HepG2 (cell line): ENCODE data around the gene SLC2A6. TPM values are rescaled to one million over a fixed set of nuclear protein-coding genes. Genes with fewer than 3 reads are reported as not detected.

Experiments
- GABPA ChIP-seq, 2 experiments: IDR thresholded peaks; 2 replicates each; pipeline ENCODE4 v1.6.1; 2011 to 2016; ENCODE audit warnings: low read depth in 2 of 2, low read length in 1 of 2, missing biosample characterization in 1 of 2, missing genetic modification characterization in 1 of 2
- HCFC1 ChIP-seq: fragments of 150-350 bp; IDR thresholded peaks from 2 replicates; pipeline ENCODE4 v1.6.1; 2014; ENCODE audit warnings: low read depth, low read length
- MBD4 ChIP-seq: IDR thresholded peaks from 2 replicates; pipeline ENCODE4 v1.6.1; 2012; ENCODE audit warnings: low read length, inconsistent platforms, borderline replicate concordance
- NONO ChIP-seq, 2 experiments: fragments of 450-650 bp in 1 of 2; sonication (generic) in 1 of 2; formaldehyde crosslinking in 1 of 2; IDR thresholded peaks in 1 of 2; conservative IDR thresholded peaks in 1 of 2; 2 replicates each; pipeline versions ENCODE4 v1.6.1 to v1.8.0; 2017 to 2022; ENCODE audit warnings: mild to moderate bottlenecking in 1 of 2, missing genetic modification reagents in 1 of 2, moderate library complexity in 1 of 2
- PLRG1 ChIP-seq: fragments of 450-650 bp; conservative IDR thresholded peaks from 2 replicates; pipeline ENCODE4 v1.6.1; 2016
- THAP9 ChIP-seq: sonication (generic); formaldehyde crosslinking; IDR thresholded peaks from 2 replicates; pipeline ENCODE4; 2020; ENCODE audit warnings: missing genetic modification reagents, mild to moderate bottlenecking, borderline replicate concordance
- TSC22D2 ChIP-seq: sonication (generic); formaldehyde crosslinking; IDR thresholded peaks from 2 replicates; pipeline ENCODE4 v1.5.1; 2020; ENCODE audit warnings: missing genetic modification reagents, mild to moderate bottlenecking, borderline replicate concordance
- ZBTB1 ChIP-seq: sonication (generic); formaldehyde crosslinking; IDR thresholded peaks from 2 replicates; pipeline ENCODE4 v1.4.0; 2020; ENCODE audit warnings: missing genetic modification reagents, borderline replicate concordance
- ZBTB25 ChIP-seq: IDR thresholded peaks from 2 replicates; pipeline ENCODE4 v1.6.1; 2018; ENCODE audit warnings: missing genetic modification reagents
- ZFY ChIP-seq: sonication (generic); formaldehyde crosslinking; IDR thresholded peaks from 2 replicates; pipeline ENCODE4 v1.4.0; 2020; ENCODE audit warnings: missing genetic modification reagents
- ZNF101 ChIP-seq: sonication (generic); formaldehyde crosslinking; IDR thresholded peaks from 2 replicates; pipeline ENCODE4 v1.4.0; 2020; ENCODE audit warnings: mild to moderate bottlenecking, low read depth, missing genetic modification reagents, borderline replicate concordance
- ZNF205 ChIP-seq: IDR thresholded peaks from 2 replicates; pipeline ENCODE4 v1.6.1; 2018; ENCODE audit warnings: missing biosample characterization, missing genetic modification reagents
- ZNF383 ChIP-seq: sonication (generic); formaldehyde crosslinking; IDR thresholded peaks from 2 replicates; pipeline ENCODE4 v1.4.0; 2020; ENCODE audit warnings: missing genetic modification reagents, mild to moderate bottlenecking, borderline replicate concordance
- ZNF775 ChIP-seq: sonication (generic); formaldehyde crosslinking; IDR thresholded peaks from 2 replicates; pipeline ENCODE4 v1.4.0; 2020; ENCODE audit warnings: missing genetic modification reagents, mild to moderate bottlenecking, moderate library complexity, borderline replicate concordance
- ZNF839 ChIP-seq: sonication (generic); formaldehyde crosslinking; IDR thresholded peaks from 2 replicates; pipeline ENCODE4 v1.4.0; 2020; ENCODE audit warnings: missing genetic modification reagents, mild to moderate bottlenecking, borderline replicate concordance
- polyA plus RNA-seq, 8 experiments: library from polyadenylated mRNA; depleted of rRNA in 3 of 8; stranded (reverse) in 7 of 8; unstranded in 1 of 8; fragments of >200 nt; fragmentation: Illumina TruSeq in 4 of 8; extraction: Trizol in 4 of 8; gene quantifications; 2 replicates each; pipeline versions ENCODE4 v1.2.1 to v1.2.3, GENCODE V29; 2011 to 2016; ENCODE audit warnings: low read depth in 4 of 8, missing spikeins in 1 of 8, mixed read lengths in 1 of 8; ENCODE audit not compliant: insufficient read depth in 1 of 8
- total RNA-seq, 5 experiments: library from RNA; depleted of rRNA; stranded (reverse); fragments of >200 nt; fragmentation: Illumina TruSeq; extraction: Trizol; gene quantifications; 2 replicates each; pipeline ENCODE4 v1.2.3, GENCODE V29; 2016; ENCODE audit warnings: low read depth in 1 of 5
- TF ChIP-seq, protein P1 (sequence below): sonication (generic); formaldehyde crosslinking; IDR thresholded peaks from 2 replicates; pipeline ENCODE4 v1.4.0; 2020; ENCODE audit warnings: mild to moderate bottlenecking, missing genetic modification reagents
- TF ChIP-seq, protein P2 (sequence below): fragments of 450-650 bp; IDR thresholded peaks from 2 replicates; pipeline ENCODE4 v1.6.1; 2017
- TF ChIP-seq, protein P3 (sequence below): sonication (generic); formaldehyde crosslinking; conservative IDR thresholded peaks from 2 replicates; pipeline ENCODE4 v1.8.1; 2023; ENCODE audit warnings: missing genetic modification reagents
- TF ChIP-seq, protein P4 (sequence below): sonication (generic); formaldehyde crosslinking; IDR thresholded peaks from 2 replicates; pipeline ENCODE4 v1.8.0; 2022; ENCODE audit warnings: mild to moderate bottlenecking, missing genetic modification reagents, moderate library complexity

The SLC2A6 gene
- total and polyA plus RNA-seq, 2 of the 13 experiments (the other 11 are each of a cell fraction or from before 2014, with no cell fraction given), result 4.1 to 15.0 TPM

- TF ChIP-seq, protein P1, sequence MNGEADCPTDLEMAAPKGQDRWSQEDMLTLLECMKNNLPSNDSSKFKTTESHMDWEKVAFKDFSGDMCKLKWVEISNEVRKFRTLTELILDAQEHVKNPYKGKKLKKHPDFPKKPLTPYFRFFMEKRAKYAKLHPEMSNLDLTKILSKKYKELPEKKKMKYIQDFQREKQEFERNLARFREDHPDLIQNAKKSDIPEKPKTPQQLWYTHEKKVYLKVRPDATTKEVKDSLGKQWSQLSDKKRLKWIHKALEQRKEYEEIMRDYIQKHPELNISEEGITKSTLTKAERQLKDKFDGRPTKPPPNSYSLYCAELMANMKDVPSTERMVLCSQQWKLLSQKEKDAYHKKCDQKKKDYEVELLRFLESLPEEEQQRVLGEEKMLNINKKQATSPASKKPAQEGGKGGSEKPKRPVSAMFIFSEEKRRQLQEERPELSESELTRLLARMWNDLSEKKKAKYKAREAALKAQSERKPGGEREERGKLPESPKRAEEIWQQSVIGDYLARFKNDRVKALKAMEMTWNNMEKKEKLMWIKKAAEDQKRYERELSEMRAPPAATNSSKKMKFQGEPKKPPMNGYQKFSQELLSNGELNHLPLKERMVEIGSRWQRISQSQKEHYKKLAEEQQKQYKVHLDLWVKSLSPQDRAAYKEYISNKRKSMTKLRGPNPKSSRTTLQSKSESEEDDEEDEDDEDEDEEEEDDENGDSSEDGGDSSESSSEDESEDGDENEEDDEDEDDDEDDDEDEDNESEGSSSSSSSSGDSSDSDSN (CRISPR knock-in tag), result peak; percentile 88
- 0 out of 2 replicates have a peak, but pooled peaks have one; percentile 43 for TF ChIP-seq TSC22D2 (CRISPR knock-in tag)
- TF ChIP-seq HCFC1, result no peak
- no peak for TF ChIP-seq ZBTB1 (CRISPR knock-in tag)
- TF ChIP-seq MBD4, result no peak
- TF ChIP-seq NONO (IDR thresholded peaks at IDR 0.05), result no peak
- no peak for TF ChIP-seq NONO (CRISPR knock-in tag; conservative IDR thresholded peaks at IDR 0.05)
- TF ChIP-seq PLRG1, result no peak
- TF ChIP-seq ZFY (CRISPR knock-in tag), result peak; percentile 81
- TF ChIP-seq, protein P2, sequence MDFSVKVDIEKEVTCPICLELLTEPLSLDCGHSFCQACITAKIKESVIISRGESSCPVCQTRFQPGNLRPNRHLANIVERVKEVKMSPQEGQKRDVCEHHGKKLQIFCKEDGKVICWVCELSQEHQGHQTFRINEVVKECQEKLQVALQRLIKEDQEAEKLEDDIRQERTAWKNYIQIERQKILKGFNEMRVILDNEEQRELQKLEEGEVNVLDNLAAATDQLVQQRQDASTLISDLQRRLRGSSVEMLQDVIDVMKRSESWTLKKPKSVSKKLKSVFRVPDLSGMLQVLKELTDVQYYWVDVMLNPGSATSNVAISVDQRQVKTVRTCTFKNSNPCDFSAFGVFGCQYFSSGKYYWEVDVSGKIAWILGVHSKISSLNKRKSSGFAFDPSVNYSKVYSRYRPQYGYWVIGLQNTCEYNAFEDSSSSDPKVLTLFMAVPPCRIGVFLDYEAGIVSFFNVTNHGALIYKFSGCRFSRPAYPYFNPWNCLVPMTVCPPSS, result no peak
- 0 out of 2 replicates have a peak, but pooled peaks have one; percentile 21 for TF ChIP-seq ZNF101
- peak; percentile 25; the same call in 1 of the 2 replicates for TF ChIP-seq ZNF205 (CRISPR knock-in tag)
- 0 out of 2 replicates have a peak, but pooled peaks have one; percentile 58 for TF ChIP-seq THAP9 (CRISPR knock-in tag)
- TF ChIP-seq ZNF775, result no peak
- TF ChIP-seq, protein P3, sequence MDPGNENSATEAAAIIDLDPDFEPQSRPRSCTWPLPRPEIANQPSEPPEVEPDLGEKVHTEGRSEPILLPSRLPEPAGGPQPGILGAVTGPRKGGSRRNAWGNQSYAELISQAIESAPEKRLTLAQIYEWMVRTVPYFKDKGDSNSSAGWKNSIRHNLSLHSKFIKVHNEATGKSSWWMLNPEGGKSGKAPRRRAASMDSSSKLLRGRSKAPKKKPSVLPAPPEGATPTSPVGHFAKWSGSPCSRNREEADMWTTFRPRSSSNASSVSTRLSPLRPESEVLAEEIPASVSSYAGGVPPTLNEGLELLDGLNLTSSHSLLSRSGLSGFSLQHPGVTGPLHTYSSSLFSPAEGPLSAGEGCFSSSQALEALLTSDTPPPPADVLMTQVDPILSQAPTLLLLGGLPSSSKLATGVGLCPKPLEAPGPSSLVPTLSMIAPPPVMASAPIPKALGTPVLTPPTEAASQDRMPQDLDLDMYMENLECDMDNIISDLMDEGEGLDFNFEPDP (CRISPR knock-in tag), result 0 out of 2 replicates have a peak, but pooled peaks have one; percentile 66
- TF ChIP-seq ZNF839 (CRISPR knock-in tag), result peak; percentile 63; the same call in 1 of the 2 replicates
- TF ChIP-seq ZNF383 (CRISPR knock-in tag), result no peak
- TF ChIP-seq, protein P4, sequence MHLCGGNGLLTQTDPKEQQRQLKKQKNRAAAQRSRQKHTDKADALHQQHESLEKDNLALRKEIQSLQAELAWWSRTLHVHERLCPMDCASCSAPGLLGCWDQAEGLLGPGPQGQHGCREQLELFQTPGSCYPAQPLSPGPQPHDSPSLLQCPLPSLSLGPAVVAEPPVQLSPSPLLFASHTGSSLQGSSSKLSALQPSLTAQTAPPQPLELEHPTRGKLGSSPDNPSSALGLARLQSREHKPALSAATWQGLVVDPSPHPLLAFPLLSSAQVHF, result no peak
- TF ChIP-seq GABPA (IDR thresholded peaks at IDR 0.05; ENCODE audit: low read depth, low read length), result no peak
- TF ChIP-seq GABPA (CRISPR knock-in tag; IDR thresholded peaks at IDR 0.05; ENCODE audit: low read depth), result peak; percentile 53; the same call in 1 of the 2 replicates
- TF ChIP-seq ZBTB25 (CRISPR knock-in tag), result peak; percentile 53; the same call in 1 of the 2 replicates
These were observed 27.7 kb upstream of the SLC2A6 start (continued) for GRCh38 chr9:133506653-133507038.
